HepG2 (cell line): Measurements from ENCODE around the gene ITPK1. TPM values are rescaled to one million over a fixed set of nuclear protein-coding genes. Genes with fewer than 3 reads are reported as not detected.

ENCODE experiments used
- ATAC-seq: fragments of 200-7000 bp; cut with Tn5 transposase; 3 replicates; pipeline ENCODE4 v1.9.1; 2020; ENCODE audit warnings: mild to moderate bottlenecking, moderate library complexity
- BruUV-seq: library from RNA; stranded (reverse); fragments of 400-500 nt; replicated peaks from 2 replicates; lab custom pipeline; 2021; lab: Mats Ljungman, UMichigan
- CTCF ChIA-PET: fragments of 300-600 bp; formaldehyde crosslinking; extraction: SDS; loops from one replicate; lab custom pipeline; 2021; ENCODE audit warnings: low total read pairs, inconsistent platforms, low intra/inter-chr PET ratio; lab: Yijun Ruan, JAX
- POLR2A ChIA-PET: fragments of 350-600 bp; sonication (Branson Sonifier 250); formaldehyde crosslinking; loops from one replicate; lab custom pipeline; 2020; ENCODE audit warnings: antibody characterized with exemption, inconsistent platforms; lab: Yijun Ruan, JAX
- DNase-seq: peaks from one replicate; pipeline ENCODE4 v3.0.0-alpha.2; 2015; ENCODE audit warnings: low spot score
- FAIRE-seq: peaks from 3 replicates; lab custom pipeline; 2011; peaks lifted over from hg19 to GRCh38; lab: Jason Lieb, UNC
- H2AFZ ChIP-seq: one replicate; pipeline ENCODE4 v1.6.1; 2011; ENCODE audit warnings: low read length, inconsistent platforms
- H3K27ac ChIP-seq: fragments of 300-600 bp; 3 replicates; pipeline ENCODE4 v1.8.0; 2011; ENCODE audit warnings: mixed run types, mild to moderate bottlenecking, mixed read lengths, low read length, inconsistent platforms; ENCODE audit not compliant: insufficient read depth; ENCODE audit errors: extremely low read length
- H3K27me3 ChIP-seq, 2 experiments: fragments of 200-600 bp in 1 of 2; 2 replicates in 1 of 2; 3 replicates in 1 of 2; pipeline versions ENCODE4 v1.6.0 to v1.8.0; 2011; ENCODE audit warnings: low read length in 2 of 2, mild to moderate bottlenecking in 2 of 2, moderate library complexity in 2 of 2, inconsistent platforms in 1 of 2; ENCODE audit not compliant: insufficient read depth in 2 of 2, control insufficient read depth in 1 of 2
- H3K36me3 ChIP-seq, 2 experiments: fragments of 200-600 bp in 1 of 2; replicated peaks in 1 of 2; 2 replicates in 1 of 2; 3 replicates in 1 of 2; pipeline versions ENCODE4 v1.5.1 to v1.8.0; 2011; ENCODE audit warnings: low read length in 2 of 2, inconsistent platforms in 1 of 2; ENCODE audit not compliant: insufficient read depth in 2 of 2, control insufficient read depth in 1 of 2
- H3K4me1 ChIP-seq: 2 replicates; pipeline ENCODE4 v1.5.1; 2012; ENCODE audit warnings: low read length, inconsistent platforms; ENCODE audit not compliant: insufficient read depth
- H3K4me2 ChIP-seq: 2 replicates; pipeline ENCODE4 v1.6.0; 2011; ENCODE audit warnings: low read depth, low read length, inconsistent platforms
- H3K4me3 ChIP-seq, 3 experiments: fragments of 200-600 bp in 1 of 3; sonication (generic), shearing (Covaris generic) in 1 of 3; replicated peaks in 1 of 3; 2 replicates each; pipeline ENCODE4 v1.5.1; 2011 to 2016; ENCODE audit warnings: low read length in 3 of 3, inconsistent platforms in 2 of 3, low read depth in 2 of 3, mild to moderate bottlenecking in 2 of 3, control low read depth in 1 of 3, mixed read lengths in 1 of 3; ENCODE audit not compliant: insufficient read depth in 1 of 3
- H3K79me2 ChIP-seq: one replicate; pipeline ENCODE4 v1.6.1; 2011; ENCODE audit warnings: low read length, inconsistent platforms; ENCODE audit not compliant: insufficient read depth
- H3K9ac ChIP-seq: 2 replicates; pipeline ENCODE4 v1.6.0; 2011; ENCODE audit warnings: mild to moderate bottlenecking, low read depth, low read length, inconsistent platforms; ENCODE audit not compliant: insufficient read depth
- H3K9me3 ChIP-seq: 2 replicates; pipeline ENCODE4 v1.5.1; 2012; ENCODE audit warnings: mild to moderate bottlenecking, low read length
- H4K20me1 ChIP-seq: 2 replicates; pipeline ENCODE4 v1.6.0; 2011; ENCODE audit warnings: inconsistent platforms, mild to moderate bottlenecking, low read length, moderate library complexity; ENCODE audit not compliant: insufficient read depth
- SETDB1 ChIP-seq: sonication (generic); formaldehyde crosslinking; IDR thresholded peaks from 2 replicates; pipeline ENCODE4 v1.5.1; 2020; ENCODE audit warnings: missing genetic modification reagents, mild to moderate bottlenecking, borderline replicate concordance
- ZBTB8A ChIP-seq: sonication (generic); formaldehyde crosslinking; IDR thresholded peaks from 2 replicates; pipeline ENCODE4 v1.4.0; 2020; ENCODE audit warnings: mild to moderate bottlenecking, low read depth, missing genetic modification reagents, borderline replicate concordance
- WGBS: methylation state at CpG from one replicate; pipeline ENCODE4 v1.1.6; 2017; ENCODE audit warnings: low lambda C conversion rate; 5-methylcytosine and 5-hydroxymethylcytosine counted together
- in situ Hi-C: cut with HindIII; loops from 2 replicates; pipeline ENCODE4 v1.10.0; 2017; ENCODE audit warnings: low pct_unique_long_range_greater_than_20kb; ENCODE audit not compliant: extremely low pct_ligation_motif_present
- intact Hi-C: fragments of 100-400 bp; cut with micrococcal nuclease; formaldehyde crosslinking; loops from one replicate; pipeline ENCODE4 v1.10.0; 2022; ENCODE audit not compliant: unreplicated experiment
- polyA plus RNA-seq, 8 experiments: library from polyadenylated mRNA; depleted of rRNA in 3 of 8; stranded (reverse) in 7 of 8; unstranded in 1 of 8; fragments of >200 nt; fragmentation: Illumina TruSeq in 4 of 8; extraction: Trizol in 4 of 8; gene quantifications; 2 replicates each; pipeline versions ENCODE4 v1.2.1 to v1.2.3, GENCODE V29; 2011 to 2016; ENCODE audit warnings: low read depth in 4 of 8, missing spikeins in 1 of 8, mixed read lengths in 1 of 8; ENCODE audit not compliant: insufficient read depth in 1 of 8
- total RNA-seq, 5 experiments: library from RNA; depleted of rRNA; stranded (reverse); fragments of >200 nt; fragmentation: Illumina TruSeq; extraction: Trizol; gene quantifications; 2 replicates each; pipeline ENCODE4 v1.2.3, GENCODE V29; 2016; ENCODE audit warnings: low read depth in 1 of 5
- TF ChIP-seq, protein P1 (sequence below), 2 experiments: fragments of 450-650 bp in 1 of 2; sonication (generic) in 1 of 2; formaldehyde crosslinking in 1 of 2; IDR thresholded peaks; 2 replicates each; pipeline versions ENCODE4 v1.6.1 to v1.8.0; 2016 to 2022; ENCODE audit warnings: antibody characterized with exemption in 1 of 2, mild to moderate bottlenecking in 1 of 2, missing genetic modification reagents in 1 of 2
- TF ChIP-seq, protein P2 (sequence below): IDR thresholded peaks from 2 replicates; pipeline ENCODE4 v1.6.1; 2018; ENCODE audit warnings: missing genetic modification reagents, mild to moderate bottlenecking, missing compliant biosample characterization

Gene ITPK1
- total and polyA plus RNA-seq, 2 of the 13 experiments (the other 11 are each of a cell fraction or from before 2014, with no cell fraction given) = 20.5 to 47.5 TPM

DNA sequence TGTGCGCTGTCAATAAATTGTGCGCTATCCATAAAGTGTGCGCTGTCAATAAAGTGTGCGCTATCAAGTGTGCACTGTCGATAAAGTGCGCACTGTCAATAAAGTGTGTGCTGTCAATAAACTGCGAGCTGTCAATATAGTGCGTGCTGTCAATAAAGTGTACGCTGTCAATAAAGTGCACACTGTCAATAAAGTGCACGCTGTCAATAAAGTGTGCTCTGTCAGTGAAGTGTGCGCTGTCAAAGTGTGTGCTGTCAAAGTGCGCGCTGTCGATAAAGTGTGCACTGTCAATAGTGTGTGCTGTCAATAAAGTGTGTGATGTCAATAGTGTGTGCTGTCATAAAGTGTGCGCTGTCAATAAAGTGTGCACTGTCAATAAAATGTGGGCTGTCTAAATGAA, 195.7 kb downstream of the ITPK1 start:
- Histone ChIP-seq H3K4me2 (no peak overlapping the region), H2AFZ (no peak overlapping the region), H3K36me3 (no peaks in the 10 kb centered on the region), H3K4me1 (no peaks in the 10 kb centered on the region), H3K27ac (no peak overlapping the region), H3K9me3 (no peaks in the 10 kb centered on the region), H3K27me3 (peaks cover 2 to 3% of the 10 kb centered on the region in 2 experiments; a peak in 2 of 5 replicates), H4K20me1 (0 out of 2 replicates have a peak, but pooled peaks cover 4% of the 10 kb centered on the region), H3K4me3 (no peak overlapping the region), H3K9ac (no peak overlapping the region), H3K79me2 (no peaks in the 10 kb centered on the region)
- in situ Hi-C loops (no loop called here), intact Hi-C loops (no loop called here)
- DNase-seq (no peak), ATAC-seq (no peak), FAIRE-seq (no peak)
- CTCF ChIA-PET = no interaction called here
- TF ChIP-seq, protein P1, sequence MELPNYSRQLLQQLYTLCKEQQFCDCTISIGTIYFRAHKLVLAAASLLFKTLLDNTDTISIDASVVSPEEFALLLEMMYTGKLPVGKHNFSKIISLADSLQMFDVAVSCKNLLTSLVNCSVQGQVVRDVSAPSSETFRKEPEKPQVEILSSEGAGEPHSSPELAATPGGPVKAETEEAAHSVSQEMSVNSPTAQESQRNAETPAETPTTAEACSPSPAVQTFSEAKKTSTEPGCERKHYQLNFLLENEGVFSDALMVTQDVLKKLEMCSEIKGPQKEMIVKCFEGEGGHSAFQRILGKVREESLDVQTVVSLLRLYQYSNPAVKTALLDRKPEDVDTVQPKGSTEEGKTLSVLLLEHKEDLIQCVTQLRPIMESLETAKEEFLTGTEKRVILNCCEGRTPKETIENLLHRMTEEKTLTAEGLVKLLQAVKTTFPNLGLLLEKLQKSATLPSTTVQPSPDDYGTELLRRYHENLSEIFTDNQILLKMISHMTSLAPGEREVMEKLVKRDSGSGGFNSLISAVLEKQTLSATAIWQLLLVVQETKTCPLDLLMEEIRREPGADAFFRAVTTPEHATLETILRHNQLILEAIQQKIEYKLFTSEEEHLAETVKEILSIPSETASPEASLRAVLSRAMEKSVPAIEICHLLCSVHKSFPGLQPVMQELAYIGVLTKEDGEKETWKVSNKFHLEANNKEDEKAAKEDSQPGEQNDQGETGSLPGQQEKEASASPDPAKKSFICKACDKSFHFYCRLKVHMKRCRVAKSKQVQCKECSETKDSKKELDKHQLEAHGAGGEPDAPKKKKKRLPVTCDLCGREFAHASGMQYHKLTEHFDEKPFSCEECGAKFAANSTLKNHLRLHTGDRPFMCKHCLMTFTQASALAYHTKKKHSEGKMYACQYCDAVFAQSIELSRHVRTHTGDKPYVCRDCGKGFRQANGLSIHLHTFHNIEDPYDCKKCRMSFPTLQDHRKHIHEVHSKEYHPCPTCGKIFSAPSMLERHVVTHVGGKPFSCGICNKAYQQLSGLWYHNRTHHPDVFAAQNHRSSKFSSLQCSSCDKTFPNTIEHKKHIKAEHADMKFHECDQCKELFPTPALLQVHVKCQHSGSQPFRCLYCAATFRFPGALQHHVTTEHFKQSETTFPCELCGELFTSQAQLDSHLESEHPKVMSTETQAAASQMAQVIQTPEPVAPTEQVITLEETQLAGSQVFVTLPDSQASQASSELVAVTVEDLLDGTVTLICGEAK (IDR thresholded peaks at IDR 0.05) = 0 out of 2 replicates have a peak, but pooled peaks have one; percentile 17
- TF ChIP-seq, protein P1 (CRISPR knock-in tag; IDR thresholded peaks at IDR 0.05) = peak; percentile 96; the same call in 1 of the 2 replicates
- TF ChIP-seq SETDB1 (CRISPR knock-in tag) (no peak), ZBTB8A (CRISPR knock-in tag) (no peak)
- TF ChIP-seq, protein P2, sequence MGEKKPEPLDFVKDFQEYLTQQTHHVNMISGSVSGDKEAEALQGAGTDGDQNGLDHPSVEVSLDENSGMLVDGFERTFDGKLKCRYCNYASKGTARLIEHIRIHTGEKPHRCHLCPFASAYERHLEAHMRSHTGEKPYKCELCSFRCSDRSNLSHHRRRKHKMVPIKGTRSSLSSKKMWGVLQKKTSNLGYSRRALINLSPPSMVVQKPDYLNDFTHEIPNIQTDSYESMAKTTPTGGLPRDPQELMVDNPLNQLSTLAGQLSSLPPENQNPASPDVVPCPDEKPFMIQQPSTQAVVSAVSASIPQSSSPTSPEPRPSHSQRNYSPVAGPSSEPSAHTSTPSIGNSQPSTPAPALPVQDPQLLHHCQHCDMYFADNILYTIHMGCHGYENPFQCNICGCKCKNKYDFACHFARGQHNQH = no peak
- WGBS = 75% methylated on average over 15 of the region's 15 CpGs
- POLR2A ChIA-PET = no interaction called here
- BruUV-seq = no TSS peak
